ENCODE data around the gene ARIH1.

ARIH1 gene

DNA sequence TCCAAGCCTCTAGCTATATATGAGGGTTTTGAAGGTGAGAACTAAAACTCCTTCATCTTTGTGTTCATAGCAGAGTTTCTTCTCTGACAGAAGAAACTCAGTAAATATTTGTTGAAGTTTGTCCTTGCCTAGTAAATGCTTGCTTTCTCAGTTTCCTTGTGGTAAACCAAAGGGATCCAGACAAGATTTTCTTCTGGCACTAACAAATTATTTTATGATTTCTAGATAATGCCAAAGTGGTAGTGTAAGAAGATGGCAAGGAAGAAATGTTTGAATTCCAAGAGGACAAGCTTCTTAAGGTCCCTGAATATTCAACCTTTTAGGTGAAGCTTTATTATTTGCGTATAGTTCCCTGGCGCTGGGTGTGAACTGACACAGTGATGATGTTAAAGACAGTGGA is 14.4 kb downstream of the ARIH1 start:
- no peak overlapping the region for H3K4me3 ChIP-seq (ENCODE audit: low read depth in 1 of 2, low read length in 2 of 2)
- H3K9me3 ChIP-seq (ENCODE audit: low read length): no peaks in the 10 kb centered on the region
- no peak overlapping the region for H3K9ac ChIP-seq (ENCODE audit: low read length)
- H3K27me3 ChIP-seq (ENCODE audit: control insufficient read depth in 1 of 2, insufficient read depth in 2 of 2, low read length in 2 of 2): no peaks in the 10 kb centered on the region
- no peak overlapping the region for H3K27ac ChIP-seq (ENCODE audit: low read depth, low read length)
- H3K36me3 ChIP-seq (ENCODE audit: insufficient read depth, low read length): no peaks in the 10 kb centered on the region
- peaks cover 48% of the 10 kb centered on the region for H3K4me1 ChIP-seq (ENCODE audit: insufficient read depth, low read length)

DNA sequence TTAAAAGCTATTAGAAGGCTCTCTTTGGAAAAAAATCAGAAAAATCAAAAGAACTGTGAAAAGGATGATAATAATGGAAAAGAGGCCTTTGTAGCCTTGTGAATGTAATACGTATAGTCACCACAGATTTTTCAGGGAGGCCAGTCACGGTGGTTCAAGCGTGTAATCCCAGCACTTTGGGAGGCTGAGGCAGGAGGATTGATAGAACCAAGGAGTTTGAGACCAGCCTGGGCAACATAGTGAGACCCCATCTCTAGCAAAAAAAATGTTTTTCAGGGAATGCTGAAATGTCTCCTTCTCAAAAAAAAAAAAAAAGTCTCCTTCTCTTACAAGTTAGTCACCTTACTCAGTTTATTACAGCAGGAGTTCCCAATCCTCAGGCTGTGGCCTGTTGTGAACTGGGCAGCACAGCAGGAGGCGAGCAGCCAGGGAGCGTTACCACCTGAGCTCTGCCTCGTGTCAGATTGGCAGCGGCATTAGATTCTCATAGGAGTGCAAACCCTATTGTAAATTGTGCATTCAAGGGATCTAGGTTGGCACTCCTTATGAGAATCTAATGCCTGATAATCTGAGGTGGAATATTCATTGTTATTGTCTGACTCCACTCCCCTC is 15.9 kb downstream of the ARIH1 start:
- Histone ChIP-seq H3K9ac (ENCODE audit: low read length) (no peak overlapping the region), H3K27me3 (ENCODE audit: control insufficient read depth in 1 of 2, insufficient read depth in 2 of 2, low read length in 2 of 2) (no peaks in the 10 kb centered on the region), H3K36me3 (ENCODE audit: insufficient read depth, low read length) (no peaks in the 10 kb centered on the region), H3K27ac (ENCODE audit: low read depth, low read length) (no peak overlapping the region), H3K4me1 (ENCODE audit: insufficient read depth, low read length) (peaks cover 58% of the 10 kb centered on the region), H3K4me3 (ENCODE audit: low read depth in 1 of 2, low read length in 2 of 2) (no peak overlapping the region), H3K9me3 (ENCODE audit: low read length) (no peaks in the 10 kb centered on the region)

- H3K27ac ChIP-seq (ENCODE audit: low read depth, low read length): no peak overlapping the region
- no peak overlapping the region for H3K4me3 ChIP-seq (ENCODE audit: low read depth in 1 of 2, low read length in 2 of 2)
- no peaks in the 10 kb centered on the region for H3K36me3 ChIP-seq (ENCODE audit: insufficient read depth, low read length)
- no peak overlapping the region for H3K9ac ChIP-seq (ENCODE audit: low read length)
- H3K9me3 ChIP-seq (ENCODE audit: low read length): no peaks in the 10 kb centered on the region
- peaks cover 70% of the 10 kb centered on the region for H3K4me1 ChIP-seq (ENCODE audit: insufficient read depth, low read length)
- H3K27me3 ChIP-seq (ENCODE audit: control insufficient read depth in 1 of 2, insufficient read depth in 2 of 2, low read length in 2 of 2): no peaks in the 10 kb centered on the region
Measured at GRCh38 chr15:72491768-72492167, 17.6 kb downstream of the ARIH1 start.

GRCh38 chr15:72492733-72493132 is 18.6 kb downstream of the ARIH1 start:
- Histone ChIP-seq H3K9ac (ENCODE audit: low read length) (no peak overlapping the region), H3K4me3 (ENCODE audit: low read depth in 1 of 2, low read length in 2 of 2) (no peak overlapping the region), H3K4me1 (ENCODE audit: insufficient read depth, low read length) (peaks cover 69% of the 10 kb centered on the region), H3K27ac (ENCODE audit: low read depth, low read length) (no peak overlapping the region), H3K9me3 (ENCODE audit: low read length) (no peaks in the 10 kb centered on the region), H3K36me3 (ENCODE audit: insufficient read depth, low read length) (no peaks in the 10 kb centered on the region), H3K27me3 (ENCODE audit: control insufficient read depth in 1 of 2, insufficient read depth in 2 of 2, low read length in 2 of 2) (no peaks in the 10 kb centered on the region)

DNA sequence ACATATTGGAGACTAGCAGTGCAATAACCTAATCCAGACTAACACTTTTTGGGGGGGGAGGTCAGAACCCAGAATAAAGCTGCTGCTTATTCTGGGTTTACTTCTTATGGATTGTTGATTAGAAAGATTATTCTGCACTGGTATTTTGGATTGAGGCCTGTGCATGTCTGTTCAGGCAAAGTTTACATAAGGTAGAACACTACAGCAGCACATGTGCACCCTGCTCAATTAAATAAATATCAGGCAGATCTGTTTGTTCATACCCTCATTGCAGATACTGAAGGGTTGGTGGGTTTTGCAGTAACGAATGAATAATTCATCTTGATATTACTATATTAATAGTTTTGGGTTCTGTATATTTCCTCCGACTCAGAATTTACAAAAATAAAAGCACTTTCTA is 19.1 kb downstream of the ARIH1 start:
- Histone ChIP-seq H3K4me1 (ENCODE audit: insufficient read depth, low read length) (peaks cover 66% of the 10 kb centered on the region), H3K36me3 (ENCODE audit: insufficient read depth, low read length) (no peaks in the 10 kb centered on the region), H3K9ac (ENCODE audit: low read length) (no peak overlapping the region), H3K27ac (ENCODE audit: low read depth, low read length) (no peak overlapping the region), H3K9me3 (ENCODE audit: low read length) (no peaks in the 10 kb centered on the region), H3K4me3 (ENCODE audit: low read depth in 1 of 2, low read length in 2 of 2) (no peak overlapping the region), H3K27me3 (ENCODE audit: control insufficient read depth in 1 of 2, insufficient read depth in 2 of 2, low read length in 2 of 2) (no peaks in the 10 kb centered on the region)

GRCh38 chr15:72495007-72495406 is 20.9 kb downstream of the ARIH1 start:
- Histone ChIP-seq H3K9ac (ENCODE audit: low read length) (no peak overlapping the region), H3K27me3 (ENCODE audit: control insufficient read depth in 1 of 2, insufficient read depth in 2 of 2, low read length in 2 of 2) (no peaks in the 10 kb centered on the region), H3K27ac (ENCODE audit: low read depth, low read length) (no peak overlapping the region), H3K4me3 (ENCODE audit: low read depth in 1 of 2, low read length in 2 of 2) (no peak overlapping the region), H3K9me3 (ENCODE audit: low read length) (no peaks in the 10 kb centered on the region), H3K4me1 (ENCODE audit: insufficient read depth, low read length) (peaks cover 54% of the 10 kb centered on the region), H3K36me3 (ENCODE audit: insufficient read depth, low read length) (no peaks in the 10 kb centered on the region)

DNA sequence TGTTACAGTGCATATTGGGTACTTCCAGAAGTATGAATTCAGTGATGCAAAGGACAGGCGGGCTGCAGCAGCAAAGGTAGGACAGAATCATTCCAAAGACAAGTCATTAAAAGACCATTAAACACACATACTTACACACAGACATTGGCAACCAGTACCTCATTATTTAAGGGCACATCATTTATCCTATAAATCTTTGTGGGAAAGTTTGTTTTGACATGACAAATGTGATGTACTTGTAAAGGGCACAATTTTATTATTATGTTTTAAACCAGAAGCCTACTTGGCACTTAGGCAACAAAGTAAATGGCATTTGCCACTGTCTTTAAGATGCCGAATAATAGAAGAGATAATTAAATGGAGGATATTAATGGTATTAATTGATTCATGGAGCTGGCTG is 22.7 kb downstream of the ARIH1 start:
- Histone ChIP-seq H3K9me3 (ENCODE audit: low read length) (no peaks in the 10 kb centered on the region), H3K36me3 (ENCODE audit: insufficient read depth, low read length) (no peaks in the 10 kb centered on the region), H3K27ac (ENCODE audit: low read depth, low read length) (no peak overlapping the region), H3K27me3 (ENCODE audit: control insufficient read depth in 1 of 2, insufficient read depth in 2 of 2, low read length in 2 of 2) (no peaks in the 10 kb centered on the region), H3K4me1 (ENCODE audit: insufficient read depth, low read length) (peaks cover 44% of the 10 kb centered on the region), H3K9ac (ENCODE audit: low read length) (no peak overlapping the region), H3K4me3 (ENCODE audit: low read depth in 1 of 2, low read length in 2 of 2) (no peak overlapping the region)

DNA sequence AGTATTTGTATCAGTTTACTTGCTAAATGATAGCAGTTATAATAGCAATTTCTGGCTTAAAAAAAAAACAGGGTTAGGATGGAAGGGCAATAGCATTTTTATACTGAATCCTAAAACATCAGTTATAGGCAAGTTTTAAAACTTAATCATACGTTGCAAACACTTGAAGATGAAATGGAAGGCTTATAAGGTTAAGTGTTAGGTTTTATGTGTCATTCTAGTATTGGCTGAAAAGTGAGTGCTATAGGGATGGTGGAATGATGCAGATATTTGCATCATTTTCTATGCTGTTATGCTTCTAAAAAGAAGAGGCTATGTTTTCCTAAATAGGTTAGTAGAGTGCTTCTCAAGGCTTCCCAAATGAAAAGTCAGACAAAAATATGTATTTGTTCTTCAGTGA is 23.3 kb downstream of the ARIH1 start:
- Histone ChIP-seq H3K27ac (ENCODE audit: low read depth, low read length) (no peak overlapping the region), H3K36me3 (ENCODE audit: insufficient read depth, low read length) (no peaks in the 10 kb centered on the region), H3K9me3 (ENCODE audit: low read length) (no peaks in the 10 kb centered on the region), H3K4me1 (ENCODE audit: insufficient read depth, low read length) (peaks cover 40% of the 10 kb centered on the region), H3K27me3 (ENCODE audit: control insufficient read depth in 1 of 2, insufficient read depth in 2 of 2, low read length in 2 of 2) (no peaks in the 10 kb centered on the region), H3K4me3 (ENCODE audit: low read depth in 1 of 2, low read length in 2 of 2) (no peak overlapping the region), H3K9ac (ENCODE audit: low read length) (no peak overlapping the region)

- no peak overlapping the region for H3K4me3 ChIP-seq (ENCODE audit: low read depth in 1 of 2, low read length in 2 of 2)
- no peaks in the 10 kb centered on the region for H3K9me3 ChIP-seq (ENCODE audit: low read length)
- H3K4me1 ChIP-seq (ENCODE audit: insufficient read depth, low read length): peaks cover 8% of the 10 kb centered on the region
- no peaks in the 10 kb centered on the region for H3K36me3 ChIP-seq (ENCODE audit: insufficient read depth, low read length)
- no peaks in the 10 kb centered on the region for H3K27me3 ChIP-seq (ENCODE audit: control insufficient read depth in 1 of 2, insufficient read depth in 2 of 2, low read length in 2 of 2)
- no peak overlapping the region for H3K9ac ChIP-seq (ENCODE audit: low read length)
- H3K27ac ChIP-seq (ENCODE audit: low read depth, low read length): no peak overlapping the region
Measured at GRCh38 chr15:72502220-72502809, 28.2 kb downstream of the ARIH1 start.

DNA sequence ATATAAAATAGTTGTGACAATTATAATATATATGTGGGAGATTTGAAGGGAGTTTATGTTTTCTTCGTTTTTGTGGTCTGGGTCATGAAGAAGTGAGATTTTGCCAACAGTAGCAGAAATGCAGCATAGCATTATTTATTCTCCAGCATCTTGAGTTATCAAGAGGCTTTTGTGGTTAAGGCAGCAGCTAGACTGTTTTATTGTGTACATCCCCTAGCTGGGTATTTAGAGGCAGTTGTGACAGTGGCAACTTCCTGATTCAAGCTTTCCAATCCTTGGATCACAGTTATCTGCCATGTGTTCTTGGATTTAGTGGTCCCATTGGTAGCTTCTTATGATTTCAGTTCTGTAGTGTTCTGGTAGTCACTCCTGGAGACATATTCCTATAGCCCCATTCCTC is 29.0 kb downstream of the ARIH1 start:
- H3K9ac ChIP-seq (ENCODE audit: low read length): no peak overlapping the region
- H3K27ac ChIP-seq (ENCODE audit: low read depth, low read length): no peak overlapping the region
- no peaks in the 10 kb centered on the region for H3K36me3 ChIP-seq (ENCODE audit: insufficient read depth, low read length)
- peaks cover 5% of the 10 kb centered on the region for H3K4me1 ChIP-seq (ENCODE audit: insufficient read depth, low read length)
- no peaks in the 10 kb centered on the region for H3K27me3 ChIP-seq (ENCODE audit: control insufficient read depth in 1 of 2, insufficient read depth in 2 of 2, low read length in 2 of 2)
- no peaks in the 10 kb centered on the region for H3K9me3 ChIP-seq (ENCODE audit: low read length)
- no peak overlapping the region for H3K4me3 ChIP-seq (ENCODE audit: low read depth in 1 of 2, low read length in 2 of 2)

- no peak overlapping the region for H3K27ac ChIP-seq (ENCODE audit: low read depth, low read length)
- H3K36me3 ChIP-seq (ENCODE audit: insufficient read depth, low read length): no peaks in the 10 kb centered on the region
- no peaks in the 10 kb centered on the region for H3K9me3 ChIP-seq (ENCODE audit: low read length)
- H3K27me3 ChIP-seq (ENCODE audit: control insufficient read depth in 1 of 2, insufficient read depth in 2 of 2, low read length in 2 of 2): no peaks in the 10 kb centered on the region
- no peak overlapping the region for H3K9ac ChIP-seq (ENCODE audit: low read length)
- no peak overlapping the region for H3K4me3 ChIP-seq (ENCODE audit: low read depth in 1 of 2, low read length in 2 of 2)
- peaks cover 6% of the 10 kb centered on the region for H3K4me1 ChIP-seq (ENCODE audit: insufficient read depth, low read length)
Measured at GRCh38 chr15:72507402-72508092, 33.4 kb downstream of the ARIH1 start.

- H3K36me3 ChIP-seq (ENCODE audit: insufficient read depth, low read length): no peaks in the 10 kb centered on the region
- H3K9me3 ChIP-seq (ENCODE audit: low read length): no peaks in the 10 kb centered on the region
- H3K27me3 ChIP-seq (ENCODE audit: control insufficient read depth in 1 of 2, insufficient read depth in 2 of 2, low read length in 2 of 2): no peaks in the 10 kb centered on the region
- H3K4me3 ChIP-seq (ENCODE audit: low read depth in 1 of 2, low read length in 2 of 2): no peak overlapping the region
- no peak overlapping the region for H3K27ac ChIP-seq (ENCODE audit: low read depth, low read length)
- no peak overlapping the region for H3K9ac ChIP-seq (ENCODE audit: low read length)
- H3K4me1 ChIP-seq (ENCODE audit: insufficient read depth, low read length): peaks cover 4% of the 10 kb centered on the region
Measured at GRCh38 chr15:72509484-72509883, 35.4 kb downstream of the ARIH1 start.
